ENCODE measurements around the gene BIRC2.

The BIRC2 gene

GRCh38 chr11:102415304-102415916 lies 68.4 kb downstream of the BIRC2 start:
- DNase-seq (ENCODE audit: low spot score), result no peak
- no peak for TF ChIP-seq CTCF (IDR thresholded peaks at IDR 0.05; ENCODE audit: extremely low read depth, missing control alignments)

GRCh38 chr11:102416976-102417375 lies 70.0 kb downstream of the BIRC2 start:
- TF ChIP-seq CTCF (IDR thresholded peaks at IDR 0.05; ENCODE audit: extremely low read depth, missing control alignments), result no peak
- DNase-seq (ENCODE audit: low spot score), result no peak

GRCh38 chr11:102419181-102419580 lies 72.2 kb downstream of the BIRC2 start:
- no peak for TF ChIP-seq CTCF (IDR thresholded peaks at IDR 0.05; ENCODE audit: extremely low read depth, missing control alignments)
- DNase-seq (ENCODE audit: low spot score), result no peak

GRCh38 chr11:102420547-102420946 lies 73.5 kb downstream of the BIRC2 start:
- no peak for DNase-seq (ENCODE audit: low spot score)
- TF ChIP-seq CTCF (IDR thresholded peaks at IDR 0.05; ENCODE audit: extremely low read depth, missing control alignments), result no peak

GRCh38 chr11:102421261-102421660 lies 74.2 kb downstream of the BIRC2 start:
- TF ChIP-seq CTCF (IDR thresholded peaks at IDR 0.05; ENCODE audit: extremely low read depth, missing control alignments), result no peak
- no peak for DNase-seq (ENCODE audit: low spot score)

GRCh38 chr11:102422817-102423712 lies 76.1 kb downstream of the BIRC2 start:
- no peak for DNase-seq (ENCODE audit: low spot score)
- no peak for TF ChIP-seq CTCF (IDR thresholded peaks at IDR 0.05; ENCODE audit: extremely low read depth, missing control alignments)

- TF ChIP-seq CTCF (IDR thresholded peaks at IDR 0.05; ENCODE audit: extremely low read depth, missing control alignments), result no peak
- DNase-seq (ENCODE audit: low spot score), result no peak
These were observed 76.9 kb downstream of the BIRC2 start for GRCh38 chr11:102423936-102424335.

Data from GM20000 (cell line).